ENCODE results near the gene OBP2A. TPM values are rescaled to one million over a fixed set of nuclear protein-coding genes. Genes with fewer than 3 reads are reported as not detected.

Gene OBP2A
- polyA plus RNA-seq, 1 donor (not counting 4 experiments of a cell fraction or from before 2014, with no cell fraction given): not detected

- no peak for FAIRE-seq
- Histone ChIP-seq H3K79me2 (ENCODE audit: control insufficient read depth, insufficient read depth, low read length) (no peaks in the 10 kb centered on the region), H3K27me3 (ENCODE audit: control insufficient read depth, extremely low read depth, insufficient read depth, low read length) (no peaks in the 10 kb centered on the region), H4K20me1 (ENCODE audit: control insufficient read depth, extremely low read depth, insufficient read depth, low read length) (no peaks in the 10 kb centered on the region), H3K36me3 (ENCODE audit: control insufficient read depth in 2 of 2, extremely low read depth in 1 of 2, insufficient read depth in 2 of 2, low read length in 2 of 2) (no peaks in the 10 kb centered on the region), H3K27ac (ENCODE audit: control insufficient read depth, insufficient read depth, low read length) (no peak overlapping the region), H2AFZ (ENCODE audit: control insufficient read depth, low read length) (no peak overlapping the region), H3K9me3 (ENCODE audit: control insufficient read depth, low read depth, low read length) (no peaks in the 10 kb centered on the region), H3K4me2 (ENCODE audit: control insufficient read depth, extremely low read depth, insufficient read depth, low read depth, low read length) (no peak overlapping the region), H3K9me1 (ENCODE audit: control insufficient read depth, extremely low read depth, insufficient read depth, low read length) (no peaks in the 10 kb centered on the region), H3K4me1 (ENCODE audit: control insufficient read depth, extremely low read depth, insufficient read depth, low read length) (no peaks in the 10 kb centered on the region), H3K9ac (ENCODE audit: control insufficient read depth, extremely low read depth, insufficient read depth, low read length) (no peak overlapping the region), H3K4me3 (ENCODE audit: control insufficient read depth in 2 of 3, extremely low read depth in 1 of 3, insufficient read depth in 2 of 3, low read depth in 1 of 3, low read length in 3 of 3) (no peak overlapping the region)
- no peak for DNase-seq (ENCODE audit: low read depth, low spot score)
- no peak for TF ChIP-seq CTCF (optimal IDR thresholded peaks at IDR 0.05 in 1 of 3, IDR thresholded peaks at IDR 0.05 in 1 of 3, conservative IDR thresholded peaks at IDR 0.05 in 1 of 3; ENCODE audit: extremely low read depth in 1 of 3, insufficient read depth in 2 of 3, low read length in 3 of 3)
- no peak for TF ChIP-seq EZH2 (IDR thresholded peaks at IDR 0.05; ENCODE audit: low read length)
- dilution Hi-C loops (cut with MboI; ENCODE audit: extremely low pct_ligation_motif_present, low sequenced_read_pairs): no loop called here
Observed at GRCh38 chr9:135592625-135593024, 46.7 kb downstream of the OBP2A start.

- FAIRE-seq: no peak
Observed at GRCh38 chr9:135596211-135596610, 50.3 kb downstream of the OBP2A start.

More at GRCh38 chr9:135596211-135596610, 50.3 kb downstream of the OBP2A start:
- Histone ChIP-seq H3K27ac (ENCODE audit: control insufficient read depth, insufficient read depth, low read length) (no peak overlapping the region), H3K9ac (ENCODE audit: control insufficient read depth, extremely low read depth, insufficient read depth, low read length) (no peak overlapping the region), H3K27me3 (ENCODE audit: control insufficient read depth, extremely low read depth, insufficient read depth, low read length) (no peaks in the 10 kb centered on the region), H3K36me3 (ENCODE audit: control insufficient read depth in 2 of 2, extremely low read depth in 1 of 2, insufficient read depth in 2 of 2, low read length in 2 of 2) (no peaks in the 10 kb centered on the region), H3K4me1 (ENCODE audit: control insufficient read depth, extremely low read depth, insufficient read depth, low read length) (no peaks in the 10 kb centered on the region), H3K79me2 (ENCODE audit: control insufficient read depth, insufficient read depth, low read length) (no peaks in the 10 kb centered on the region), H4K20me1 (ENCODE audit: control insufficient read depth, extremely low read depth, insufficient read depth, low read length) (no peaks in the 10 kb centered on the region), H3K4me3 (ENCODE audit: control insufficient read depth in 2 of 3, extremely low read depth in 1 of 3, insufficient read depth in 2 of 3, low read depth in 1 of 3, low read length in 3 of 3) (no peak overlapping the region), H3K4me2 (ENCODE audit: control insufficient read depth, extremely low read depth, insufficient read depth, low read depth, low read length) (no peak overlapping the region), H3K9me3 (ENCODE audit: control insufficient read depth, low read depth, low read length) (no peaks in the 10 kb centered on the region), H3K9me1 (ENCODE audit: control insufficient read depth, extremely low read depth, insufficient read depth, low read length) (no peaks in the 10 kb centered on the region), H2AFZ (ENCODE audit: control insufficient read depth, low read length) (no peak overlapping the region)
- dilution Hi-C loops (cut with MboI; ENCODE audit: extremely low pct_ligation_motif_present, low sequenced_read_pairs): no loop called here
- no peak for DNase-seq (ENCODE audit: low read depth, low spot score)
- TF ChIP-seq CTCF (optimal IDR thresholded peaks at IDR 0.05 in 1 of 3, IDR thresholded peaks at IDR 0.05 in 1 of 3, conservative IDR thresholded peaks at IDR 0.05 in 1 of 3; ENCODE audit: extremely low read depth in 1 of 3, insufficient read depth in 2 of 3, low read length in 3 of 3) (no peak), EZH2 (IDR thresholded peaks at IDR 0.05; ENCODE audit: low read length) (no peak)

Other genes starting within 250 kb of the OBP2A start
- gene PPP1R26, start 66.3 kb upstream of the OBP2A start, polyA plus RNA-seq: 4.3 to 4.7 TPM (median 4.5 TPM) in 3 replicates
- 44.7 to 115 TPM (median 61.1 TPM) in 3 replicates for gene MRPS2, start 45.4 kb upstream of the OBP2A start, polyA plus RNA-seq
- gene LCN1, start 24.7 kb upstream of the OBP2A start, polyA plus RNA-seq: not detected in 3 replicates
- gene PAEP, start 15.6 kb downstream of the OBP2A start, polyA plus RNA-seq: not detected in 3 replicates
- not detected in 3 replicates for gene GLT6D1, start 93.4 kb downstream of the OBP2A start, polyA plus RNA-seq
- gene LCN9, start 117.2 kb downstream of the OBP2A start, polyA plus RNA-seq: not detected in 3 replicates
- not detected in 3 replicates for gene SOHLH1, start 153.4 kb downstream of the OBP2A start, polyA plus RNA-seq
- gene KCNT1, start 156.1 kb downstream of the OBP2A start, polyA plus RNA-seq: not detected in 3 replicates